GM12878 (cell line): ENCODE results near the gene C4orf33. TPM values are rescaled to one million over a fixed set of nuclear protein-coding genes. Genes with fewer than 3 reads are reported as not detected.

Experiments used
- ATAC-seq: fragments of 200-7000 bp; cut with Tn5 transposase; 3 replicates; pipeline ENCODE4 v1.9.1; 2020; ENCODE audit warnings: mild to moderate bottlenecking, moderate library complexity
- BruUV-seq: library from RNA; stranded (reverse); fragments of 400-500 nt; replicated peaks from 2 replicates; lab custom pipeline; 2021; lab: Mats Ljungman, UMichigan
- CTCF ChIA-PET: fragments of 300-600 bp; sonication (Branson Sonifier 250); formaldehyde crosslinking; extraction: SDS; loops from one replicate; lab custom pipeline; 2021; ENCODE audit warnings: inconsistent platforms; lab: Yijun Ruan, JAX
- POLR2A ChIA-PET: fragments of 350-600 bp; formaldehyde crosslinking; extraction: SDS; loops from one replicate; lab custom pipeline; 2021; ENCODE audit warnings: inconsistent platforms; lab: Charles Lee
- RAD21 ChIA-PET: fragments of 300-600 bp; sonication (Branson Sonifier 250); formaldehyde crosslinking; loops from one replicate; lab custom pipeline; 2023; ENCODE audit warnings: antibody characterized with exemption; ENCODE audit not compliant: unreplicated experiment; lab: Charles Lee
- SMC1A ChIA-PET: fragments of 300-600 bp; sonication (Branson Sonifier 250); formaldehyde crosslinking; loops from one replicate; lab custom pipeline; 2023; ENCODE audit not compliant: unreplicated experiment, uncharacterized antibody; lab: Charles Lee
- DNase-seq: peaks from one replicate; pipeline ENCODE4 v3.0.0-alpha.2; 2011; ENCODE audit warnings: low read depth, low spot score
- FAIRE-seq: peaks from 3 replicates; lab custom pipeline; 2011; peaks lifted over from hg19 to GRCh38; lab: Jason Lieb, UNC
- H2AFZ ChIP-seq: 2 replicates; pipeline ENCODE4 v1.6.0; 2011; ENCODE audit warnings: low read depth, low read length, control low read depth; ENCODE audit not compliant: control insufficient read depth
- H3K27ac ChIP-seq: 2 replicates; pipeline ENCODE4 v1.5.1; 2011; ENCODE audit warnings: control low read depth; ENCODE audit not compliant: control insufficient read depth, insufficient read depth
- H3K27me3 ChIP-seq, 2 experiments: replicated peaks in 1 of 2; 2 replicates each; pipeline versions ENCODE4 v1.6.0 to v1.6.1; 2011; ENCODE audit warnings: low read length in 1 of 2; ENCODE audit not compliant: control insufficient read depth in 2 of 2, insufficient read depth in 2 of 2
- H3K36me3 ChIP-seq, 2 experiments: 2 replicates each; pipeline ENCODE4 v1.5.1; 2011; ENCODE audit warnings: low read length in 1 of 2; ENCODE audit not compliant: control insufficient read depth in 2 of 2, insufficient read depth in 2 of 2
- H3K4me1 ChIP-seq: 2 replicates; pipeline ENCODE4 v1.6.1; 2011; ENCODE audit warnings: mild to moderate bottlenecking, low read length, moderate library complexity, mixed read lengths; ENCODE audit not compliant: control insufficient read depth, insufficient read depth
- H3K4me2 ChIP-seq: 2 replicates; pipeline ENCODE4 v1.6.0; 2011; ENCODE audit warnings: control low read depth; ENCODE audit not compliant: control insufficient read depth, insufficient read depth
- H3K4me3 ChIP-seq: fragments of 200-600 bp; sonication (generic); 2 replicates; pipeline ENCODE4 v1.5.1; 2016
- H3K79me2 ChIP-seq: 2 replicates; pipeline ENCODE4 v1.6.0; 2011; ENCODE audit warnings: low read length; ENCODE audit not compliant: control insufficient read depth, insufficient read depth
- H3K9ac ChIP-seq: 2 replicates; pipeline ENCODE4 v1.8.0; 2011; ENCODE audit warnings: low read length, control low read depth, mixed read lengths; ENCODE audit not compliant: control insufficient read depth, insufficient read depth
- H3K9me3 ChIP-seq: replicated peaks from 3 replicates; pipeline ENCODE4 v1.5.1; 2011; ENCODE audit warnings: mild to moderate bottlenecking, low read length; ENCODE audit not compliant: control insufficient read depth, insufficient read depth
- H4K20me1 ChIP-seq: 2 replicates; pipeline ENCODE4 v1.6.0; 2011; ENCODE audit not compliant: control insufficient read depth, insufficient read depth
- BHLHE40 ChIP-seq, 2 experiments: fragments of 450-650 bp in 1 of 2; IDR thresholded peaks; 2 replicates each; pipeline ENCODE4 v1.6.1; 2011 to 2017; ENCODE audit warnings: low read depth in 2 of 2, borderline replicate concordance in 1 of 2, improper control_type of control experiment in 1 of 2, low read length in 1 of 2, mild to moderate bottlenecking in 1 of 2
- BMI1 ChIP-seq: fragments of 450-650 bp; IDR thresholded peaks from 2 replicates; pipeline ENCODE4 v1.6.1; 2016; ENCODE audit warnings: mild to moderate bottlenecking, moderate library complexity, borderline replicate concordance
- CBFB ChIP-seq: IDR thresholded peaks from 2 replicates; pipeline ENCODE4 v1.6.1; 2016; ENCODE audit warnings: antibody characterized with exemption, low read depth
- E4F1 ChIP-seq: fragments of 450-650 bp; IDR thresholded peaks from 2 replicates; pipeline ENCODE4 v1.6.1; 2018; ENCODE audit warnings: borderline replicate concordance, mild to moderate bottlenecking; ENCODE audit not compliant: partially characterized antibody
- FOXM1 ChIP-seq: IDR thresholded peaks from 2 replicates; pipeline ENCODE4 v1.6.1; 2012; ENCODE audit warnings: low read depth, mild to moderate bottlenecking, inconsistent platforms, low read length, moderate library complexity
- POU2F2 ChIP-seq: IDR thresholded peaks from 3 replicates; pipeline ENCODE4 v1.6.1; 2011; ENCODE audit warnings: low read depth, mild to moderate bottlenecking, low read length, borderline replicate concordance
- TCF12 ChIP-seq: IDR thresholded peaks from 2 replicates; pipeline ENCODE4 v1.6.1; 2011; ENCODE audit warnings: low read depth, mild to moderate bottlenecking, low read length
- TCF3 ChIP-seq: IDR thresholded peaks from 2 replicates; pipeline ENCODE4 v1.6.1; 2012; ENCODE audit warnings: low read depth, mild to moderate bottlenecking, low read length, borderline replicate concordance; ENCODE audit not compliant: insufficient read depth
- USF2 ChIP-seq: IDR thresholded peaks from 2 replicates; pipeline ENCODE4 v1.6.1; 2011; ENCODE audit warnings: low read depth, low read length, improper control_type of control experiment, borderline replicate concordance
- ZNF622 ChIP-seq: fragments of 450-650 bp; IDR thresholded peaks from 2 replicates; pipeline ENCODE4 v1.6.1; 2017; ENCODE audit warnings: mild to moderate bottlenecking, inconsistent platforms
- WGBS: methylation state at CpG from one replicate; pipeline ENCODE4 v1.1.6; 2016; ENCODE audit warnings: low lambda C conversion rate; ENCODE audit not compliant: insufficient replicate concordance, insufficient coverage; ENCODE audit errors: missing lambda C conversion rate; 5-methylcytosine and 5-hydroxymethylcytosine counted together
- in situ Hi-C: fragments of 300-500 bp; cut with MboI; formaldehyde crosslinking; loops from 9 replicates; pipeline ENCODE4 v1.14.3; 2018; ENCODE audit warnings: mixed read lengths
- intact Hi-C: fragments of 100-400 bp; cut with micrococcal nuclease; formaldehyde crosslinking; loops from one replicate; pipeline ENCODE4 v1.14.2; 2022; ENCODE audit not compliant: unreplicated experiment
- polyA plus RNA-seq, 11 experiments: library from polyadenylated mRNA; depleted of rRNA in 4 of 11; unstranded in 6 of 11; stranded (reverse) in 5 of 11; fragments of >200 nt; fragmentation: Nextera tagmentation in 4 of 11; fragmentation: Illumina TruSeq in 1 of 11; extraction: Ambion mirVana in 4 of 11; extraction: Trizol in 1 of 11; gene quantifications; 1 replicate in 1 of 11; 2 replicates in 10 of 11; pipeline versions ENCODE4 v1.2.1 to v1.2.3, GENCODE V29; 2011 to 2016; ENCODE audit warnings: inconsistent platforms in 2 of 11, missing spikeins in 2 of 11, low read depth in 1 of 11
- total RNA-seq, 4 experiments: library from RNA; depleted of rRNA in 3 of 4; stranded (reverse); fragments of >200 nt in 3 of 4; fragmentation: Illumina TruSeq in 1 of 4; extraction: Trizol in 1 of 4; gene quantifications; 2 replicates each; pipeline versions ENCODE4 v1.2.1 to v1.2.3, GENCODE V29; 2013 to 2021
- TF ChIP-seq, protein P1 (sequence below): IDR thresholded peaks from 2 replicates; pipeline ENCODE4 v1.6.1; 2012; ENCODE audit warnings: low read depth, low read length, improper control_type of control experiment
- TF ChIP-seq, protein P2 (sequence below): fragments of 450-650 bp; IDR thresholded peaks from 2 replicates; pipeline ENCODE4 v1.6.1; 2017; ENCODE audit warnings: antibody characterized with exemption, mild to moderate bottlenecking, moderate library complexity

C4orf33 gene
- total and polyA plus RNA-seq, 10 of the 15 experiments (the other 5 are each of a cell fraction or from before 2014, with no cell fraction given), result 10.2 to 29.8 (median 20.3) TPM

DNA sequence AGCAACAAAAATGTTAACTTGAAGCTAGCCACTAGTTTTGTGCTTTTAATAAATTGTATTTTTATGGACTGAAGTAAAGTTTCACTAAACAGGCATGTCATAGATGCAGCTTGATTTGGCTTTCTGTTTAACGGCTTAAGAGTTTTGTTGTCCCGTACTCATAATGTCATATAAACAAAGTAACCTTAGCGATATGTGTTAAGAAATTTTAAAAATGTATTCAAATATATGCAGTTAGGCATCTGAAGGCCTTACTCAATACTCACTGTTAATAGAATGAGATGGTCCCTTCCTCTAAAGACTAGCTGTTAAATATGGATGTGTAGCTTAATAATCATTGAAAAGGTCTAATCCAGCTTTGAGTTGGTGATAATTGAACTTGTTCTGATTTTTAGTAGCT lies 1.6 kb upstream of the C4orf33 start:
- Histone ChIP-seq H3K4me2 (peak overlapping the region; percentile 68), H3K36me3 (no peaks in the 10 kb centered on the region), H3K4me3 (peak overlapping the region; percentile 66), H4K20me1 (no peaks in the 10 kb centered on the region), H3K79me2 (peaks cover 40% of the 10 kb centered on the region), H3K27ac (no peak overlapping the region; the same call in 1 of the 2 replicates), H3K9me3 (no peaks in the 10 kb centered on the region), H3K4me1 (peaks cover 3% of the 10 kb centered on the region; the same call in 1 of the 2 replicates), H3K9ac (no peak overlapping the region; the same call in 1 of the 2 replicates), H3K27me3 (no peaks in the 10 kb centered on the region), H2AFZ (no peak overlapping the region)
- no peak for DNase-seq
- FAIRE-seq, result no peak
- intact Hi-C loops (loop anchor here (5.0 kb wide), 2 partner anchors 267 to 807 kb away; partner anchors contain the start of gene PGRMC2), in situ Hi-C loops (loop anchor here (10.0 kb wide), 1 partner anchor 280 kb away; no protein-coding TSS in a partner anchor)
- ChIA-PET SMC1A (interaction anchor here (0.5 to 2.9 kb wide), 17 partner anchors 10 to 804 kb away, joined by 3 to 17 read pairs (median 3); no protein-coding TSS in a partner anchor), CTCF (interaction anchor here (1.4 to 2.4 kb wide), 2 partner anchors 9 to 30 kb away, joined by 3 to 6 read pairs; no protein-coding TSS in a partner anchor), POLR2A (interaction anchor here (0.9 to 2.0 kb wide), 6 partner anchors 10 to 1129 kb away, joined by 3 to 17 read pairs (median 4); partner anchors contain the start of genes ABHD18 and MFSD8), RAD21 (interaction anchor here (0.6 to 3.0 kb wide), 7 partner anchors 177 to 282 kb away, joined by 3 to 18 read pairs (median 6); no protein-coding TSS in a partner anchor)
- no peak for ATAC-seq
- no TSS peak for BruUV-seq
- WGBS, result 100% methylated on average over 3 of the region's 3 CpGs
- TF ChIP-seq E4F1 (no peak), TCF12 (no peak), BHLHE40 (IDR thresholded peaks at IDR 0.05; ENCODE audit: borderline replicate concordance in 1 of 2, low read depth in 2 of 2, low read length in 1 of 2) (no peak), TCF3 (no peak), CBFB (no peak), POU2F2 (no peak), ZNF622 (no peak), FOXM1 (no peak), BMI1 (no peak), USF2 (no peak)
- TF ChIP-seq, protein P1, sequence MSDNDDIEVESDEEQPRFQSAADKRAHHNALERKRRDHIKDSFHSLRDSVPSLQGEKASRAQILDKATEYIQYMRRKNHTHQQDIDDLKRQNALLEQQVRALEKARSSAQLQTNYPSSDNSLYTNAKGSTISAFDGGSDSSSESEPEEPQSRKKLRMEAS, result no peak
- TF ChIP-seq, protein P2, sequence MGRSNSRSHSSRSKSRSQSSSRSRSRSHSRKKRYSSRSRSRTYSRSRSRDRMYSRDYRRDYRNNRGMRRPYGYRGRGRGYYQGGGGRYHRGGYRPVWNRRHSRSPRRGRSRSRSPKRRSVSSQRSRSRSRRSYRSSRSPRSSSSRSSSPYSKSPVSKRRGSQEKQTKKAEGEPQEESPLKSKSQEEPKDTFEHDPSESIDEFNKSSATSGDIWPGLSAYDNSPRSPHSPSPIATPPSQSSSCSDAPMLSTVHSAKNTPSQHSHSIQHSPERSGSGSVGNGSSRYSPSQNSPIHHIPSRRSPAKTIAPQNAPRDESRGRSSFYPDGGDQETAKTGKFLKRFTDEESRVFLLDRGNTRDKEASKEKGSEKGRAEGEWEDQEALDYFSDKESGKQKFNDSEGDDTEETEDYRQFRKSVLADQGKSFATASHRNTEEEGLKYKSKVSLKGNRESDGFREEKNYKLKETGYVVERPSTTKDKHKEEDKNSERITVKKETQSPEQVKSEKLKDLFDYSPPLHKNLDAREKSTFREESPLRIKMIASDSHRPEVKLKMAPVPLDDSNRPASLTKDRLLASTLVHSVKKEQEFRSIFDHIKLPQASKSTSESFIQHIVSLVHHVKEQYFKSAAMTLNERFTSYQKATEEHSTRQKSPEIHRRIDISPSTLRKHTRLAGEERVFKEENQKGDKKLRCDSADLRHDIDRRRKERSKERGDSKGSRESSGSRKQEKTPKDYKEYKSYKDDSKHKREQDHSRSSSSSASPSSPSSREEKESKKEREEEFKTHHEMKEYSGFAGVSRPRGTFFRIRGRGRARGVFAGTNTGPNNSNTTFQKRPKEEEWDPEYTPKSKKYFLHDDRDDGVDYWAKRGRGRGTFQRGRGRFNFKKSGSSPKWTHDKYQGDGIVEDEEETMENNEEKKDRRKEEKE, result no peak
